Neural cell (in vitro differentiated cells): ENCODE data around the gene HIVEP3.

ENCODE experiments used
- EP300 ChIP-seq: fragments of 450-650 bp; conservative IDR thresholded peaks from 2 replicates; pipeline ENCODE4 v1.6.1; 2014; ENCODE audit warnings: antibody characterized with exemption, mild to moderate bottlenecking, moderate library complexity; ENCODE audit not compliant: poor library complexity, severe bottlenecking
- EZH2 ChIP-seq: fragments of 200-600, 300-800 bp; shearing (Covaris generic), sonication (generic); IDR thresholded peaks from 2 replicates; pipeline ENCODE4 v1.6.1; 2014; ENCODE audit warnings: antibody characterized with exemption, low read length, borderline replicate concordance, mild to moderate bottlenecking; ENCODE audit not compliant: insufficient read depth, poor library complexity, severe bottlenecking
- MXI1 ChIP-seq: fragments of 450-650 bp; conservative IDR thresholded peaks from 2 replicates; pipeline ENCODE4 v1.6.1; 2014; ENCODE audit warnings: antibody characterized with exemption, mild to moderate bottlenecking; ENCODE audit not compliant: poor library complexity, severe bottlenecking
- POLR2AphosphoS5 ChIP-seq: IDR thresholded peaks from 2 replicates; pipeline ENCODE4 v1.6.1; 2012
- RAD21 ChIP-seq: fragments of 450-650 bp; conservative IDR thresholded peaks from 2 replicates; pipeline ENCODE4 v1.6.1; 2014; ENCODE audit warnings: antibody characterized with exemption, mild to moderate bottlenecking, moderate library complexity
- SMC3 ChIP-seq: fragments of 450-650 bp; conservative IDR thresholded peaks from 2 replicates; pipeline ENCODE4 v1.6.1; 2014; ENCODE audit warnings: antibody characterized with exemption, mild to moderate bottlenecking, moderate library complexity; ENCODE audit not compliant: poor library complexity
- TAF1 ChIP-seq: IDR thresholded peaks from 2 replicates; pipeline ENCODE4 v1.6.1; 2012; ENCODE audit warnings: low read depth
- TF ChIP-seq, protein P1 (sequence below): fragments of 450-650 bp; IDR thresholded peaks from 2 replicates; pipeline ENCODE4 v1.5.1; 2014; ENCODE audit warnings: antibody characterized with exemption, mild to moderate bottlenecking, moderate library complexity; ENCODE audit not compliant: poor library complexity, severe bottlenecking
- TF ChIP-seq, protein P2 (sequence below): IDR thresholded peaks from 2 replicates; pipeline ENCODE4 v1.6.1; 2012; ENCODE audit warnings: borderline replicate concordance

DNA sequence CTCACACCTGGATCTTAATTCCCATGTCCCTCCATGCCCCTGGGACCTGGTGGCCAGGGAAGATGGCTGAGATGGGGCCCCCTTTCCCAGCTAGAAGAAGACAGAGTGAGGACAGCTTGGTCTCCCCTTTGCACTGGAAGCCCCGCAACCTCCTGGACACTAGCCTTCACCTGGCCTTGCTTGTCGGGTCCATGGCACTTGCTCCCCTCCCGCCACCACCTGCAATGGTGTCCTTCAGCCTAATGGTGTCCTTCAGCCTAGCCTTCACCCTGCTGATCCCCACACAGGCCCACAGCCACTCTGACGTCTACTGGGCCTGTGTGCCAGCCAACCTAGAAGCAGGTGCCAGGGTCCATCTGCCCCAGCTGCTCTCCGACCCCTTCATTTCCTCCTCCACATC, 388.3 kb downstream of the HIVEP3 start:
- TF ChIP-seq, protein P1, sequence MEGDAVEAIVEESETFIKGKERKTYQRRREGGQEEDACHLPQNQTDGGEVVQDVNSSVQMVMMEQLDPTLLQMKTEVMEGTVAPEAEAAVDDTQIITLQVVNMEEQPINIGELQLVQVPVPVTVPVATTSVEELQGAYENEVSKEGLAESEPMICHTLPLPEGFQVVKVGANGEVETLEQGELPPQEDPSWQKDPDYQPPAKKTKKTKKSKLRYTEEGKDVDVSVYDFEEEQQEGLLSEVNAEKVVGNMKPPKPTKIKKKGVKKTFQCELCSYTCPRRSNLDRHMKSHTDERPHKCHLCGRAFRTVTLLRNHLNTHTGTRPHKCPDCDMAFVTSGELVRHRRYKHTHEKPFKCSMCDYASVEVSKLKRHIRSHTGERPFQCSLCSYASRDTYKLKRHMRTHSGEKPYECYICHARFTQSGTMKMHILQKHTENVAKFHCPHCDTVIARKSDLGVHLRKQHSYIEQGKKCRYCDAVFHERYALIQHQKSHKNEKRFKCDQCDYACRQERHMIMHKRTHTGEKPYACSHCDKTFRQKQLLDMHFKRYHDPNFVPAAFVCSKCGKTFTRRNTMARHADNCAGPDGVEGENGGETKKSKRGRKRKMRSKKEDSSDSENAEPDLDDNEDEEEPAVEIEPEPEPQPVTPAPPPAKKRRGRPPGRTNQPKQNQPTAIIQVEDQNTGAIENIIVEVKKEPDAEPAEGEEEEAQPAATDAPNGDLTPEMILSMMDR: no peak
- TF ChIP-seq RAD21: no peak
- TF ChIP-seq SMC3: no peak
- no peak for TF ChIP-seq EZH2
- no peak for TF ChIP-seq TAF1
- TF ChIP-seq EP300: no peak
- no peak for TF ChIP-seq POLR2AphosphoS5
- TF ChIP-seq, protein P2, sequence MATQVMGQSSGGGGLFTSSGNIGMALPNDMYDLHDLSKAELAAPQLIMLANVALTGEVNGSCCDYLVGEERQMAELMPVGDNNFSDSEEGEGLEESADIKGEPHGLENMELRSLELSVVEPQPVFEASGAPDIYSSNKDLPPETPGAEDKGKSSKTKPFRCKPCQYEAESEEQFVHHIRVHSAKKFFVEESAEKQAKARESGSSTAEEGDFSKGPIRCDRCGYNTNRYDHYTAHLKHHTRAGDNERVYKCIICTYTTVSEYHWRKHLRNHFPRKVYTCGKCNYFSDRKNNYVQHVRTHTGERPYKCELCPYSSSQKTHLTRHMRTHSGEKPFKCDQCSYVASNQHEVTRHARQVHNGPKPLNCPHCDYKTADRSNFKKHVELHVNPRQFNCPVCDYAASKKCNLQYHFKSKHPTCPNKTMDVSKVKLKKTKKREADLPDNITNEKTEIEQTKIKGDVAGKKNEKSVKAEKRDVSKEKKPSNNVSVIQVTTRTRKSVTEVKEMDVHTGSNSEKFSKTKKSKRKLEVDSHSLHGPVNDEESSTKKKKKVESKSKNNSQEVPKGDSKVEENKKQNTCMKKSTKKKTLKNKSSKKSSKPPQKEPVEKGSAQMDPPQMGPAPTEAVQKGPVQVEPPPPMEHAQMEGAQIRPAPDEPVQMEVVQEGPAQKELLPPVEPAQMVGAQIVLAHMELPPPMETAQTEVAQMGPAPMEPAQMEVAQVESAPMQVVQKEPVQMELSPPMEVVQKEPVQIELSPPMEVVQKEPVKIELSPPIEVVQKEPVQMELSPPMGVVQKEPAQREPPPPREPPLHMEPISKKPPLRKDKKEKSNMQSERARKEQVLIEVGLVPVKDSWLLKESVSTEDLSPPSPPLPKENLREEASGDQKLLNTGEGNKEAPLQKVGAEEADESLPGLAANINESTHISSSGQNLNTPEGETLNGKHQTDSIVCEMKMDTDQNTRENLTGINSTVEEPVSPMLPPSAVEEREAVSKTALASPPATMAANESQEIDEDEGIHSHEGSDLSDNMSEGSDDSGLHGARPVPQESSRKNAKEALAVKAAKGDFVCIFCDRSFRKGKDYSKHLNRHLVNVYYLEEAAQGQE: no peak
- TF ChIP-seq MXI1: no peak
